Measurements from ENCODE around the gene PEX19. TPM values are rescaled to one million over a fixed set of nuclear protein-coding genes. Genes with fewer than 3 reads are reported as not detected.

PEX19 gene
- total RNA-seq, 1 experiment from 2014 or later = 50.1 TPM

GRCh38 chr1:160277330-160277729 lies 7.6 kb downstream of the PEX19 start:
- Histone ChIP-seq H3K36me3 (ENCODE audit: low read depth) (peaks cover 34% of the 10 kb centered on the region), H3K27me3 (ENCODE audit: insufficient read depth, low read depth) (no peaks in the 10 kb centered on the region), H3K4me3 (no peak overlapping the region), H2AFZ (no peak overlapping the region), H3K9me2 (ENCODE audit: insufficient read depth) (no peaks in the 10 kb centered on the region), H3K4me1 (replicated peaks; ENCODE audit: insufficient read depth) (no peaks in the 10 kb centered on the region), H3K9me3 (ENCODE audit: insufficient read depth, low read depth) (no peaks in the 10 kb centered on the region), H3F3A (ENCODE audit: insufficient read depth, low read depth) (peaks cover 8% of the 10 kb centered on the region; the same call in 1 of the 2 replicates), H3K27ac (no peak overlapping the region), H3K79me2 (ENCODE audit: low read depth) (peaks cover under 1% of the 10 kb centered on the region; the same call in 1 of the 2 replicates), H4K20me1 (ENCODE audit: insufficient read depth) (no peaks in the 10 kb centered on the region; the same call in 1 of the 2 replicates), H3K4me2 (no peak overlapping the region)
- TF ChIP-seq EZH2 (IDR thresholded peaks at IDR 0.05; ENCODE audit: low read depth) (no peak), CTCF (conservative IDR thresholded peaks at IDR 0.05) (no peak)
- no TSS peak for BruUV-seq (replicated peaks)
- POLR2A ChIA-PET (ENCODE audit: unreplicated experiment) = no interaction called here
- CTCF ChIA-PET = no interaction called here
- intact Hi-C loops (cut with micrococcal nuclease; ENCODE audit: unreplicated experiment) = no loop called here
- DNase-seq = no peak

GRCh38 chr1:160271025-160271424 lies 13.9 kb downstream of the PEX19 start:
- H3K9me2 ChIP-seq (ENCODE audit: insufficient read depth) = no peaks in the 10 kb centered on the region
- no peaks in the 10 kb centered on the region for H3K27me3 ChIP-seq (ENCODE audit: insufficient read depth, low read depth)
- no peak for DNase-seq
- no peak for TF ChIP-seq EZH2 (IDR thresholded peaks at IDR 0.05; ENCODE audit: low read depth)
- no peak for TF ChIP-seq CTCF (conservative IDR thresholded peaks at IDR 0.05)
- BruUV-seq (replicated peaks) = no TSS peak
- H4K20me1 ChIP-seq (ENCODE audit: insufficient read depth) = no peaks in the 10 kb centered on the region
- H3K4me3 ChIP-seq = no peak overlapping the region
- ChIA-PET POLR2A (ENCODE audit: unreplicated experiment) (no interaction called here), CTCF (no interaction called here)
- no peaks in the 10 kb centered on the region for H3K4me1 ChIP-seq (replicated peaks; ENCODE audit: insufficient read depth)
- H3K79me2 ChIP-seq (ENCODE audit: low read depth) = no peaks in the 10 kb centered on the region
- no peak overlapping the region for H3K4me2 ChIP-seq
- no peaks in the 10 kb centered on the region for H3K36me3 ChIP-seq (ENCODE audit: low read depth)
- H3K9me3 ChIP-seq (ENCODE audit: insufficient read depth, low read depth) = no peaks in the 10 kb centered on the region
- H3F3A ChIP-seq (ENCODE audit: insufficient read depth, low read depth) = peaks cover under 1% of the 10 kb centered on the region; the same call in 1 of the 2 replicates
- H3K27ac ChIP-seq = no peak overlapping the region
- intact Hi-C loops (cut with micrococcal nuclease; ENCODE audit: unreplicated experiment) = no loop called here
- H2AFZ ChIP-seq = no peak overlapping the region

GRCh38 chr1:160267284-160267991 lies 17.5 kb downstream of the PEX19 start:
- Histone ChIP-seq H3K9me3 (ENCODE audit: insufficient read depth, low read depth) (no peaks in the 10 kb centered on the region), H3K4me2 (no peak overlapping the region), H3K9me2 (ENCODE audit: insufficient read depth) (no peaks in the 10 kb centered on the region), H4K20me1 (ENCODE audit: insufficient read depth) (no peaks in the 10 kb centered on the region), H3K4me1 (replicated peaks; ENCODE audit: insufficient read depth) (peaks cover 9% of the 10 kb centered on the region; the same call in 1 of the 2 replicates), H3F3A (ENCODE audit: insufficient read depth, low read depth) (peaks cover 8% of the 10 kb centered on the region; the same call in 1 of the 2 replicates), H2AFZ (no peak overlapping the region), H3K4me3 (no peak overlapping the region), H3K27ac (no peak overlapping the region), H3K27me3 (ENCODE audit: insufficient read depth, low read depth) (no peaks in the 10 kb centered on the region), H3K36me3 (ENCODE audit: low read depth) (no peaks in the 10 kb centered on the region), H3K79me2 (ENCODE audit: low read depth) (no peaks in the 10 kb centered on the region; the same call in 1 of the 2 replicates)
- CTCF ChIA-PET = no interaction called here
- no peak for DNase-seq
- POLR2A ChIA-PET (ENCODE audit: unreplicated experiment) = no interaction called here
- TF ChIP-seq CTCF (conservative IDR thresholded peaks at IDR 0.05) = no peak
- TF ChIP-seq EZH2 (IDR thresholded peaks at IDR 0.05; ENCODE audit: low read depth) = no peak
- BruUV-seq (replicated peaks) = no TSS peak
- intact Hi-C loops (cut with micrococcal nuclease; ENCODE audit: unreplicated experiment) = no loop called here
